Kidney capillary endothelial cell (primary cell): ENCODE data around the gene ZSCAN9.

Experiments
- DNase-seq: peaks from one replicate; pipeline ENCODE4 v3.0.0-alpha.2; 2018; ENCODE audit warnings: low spot score

Gene ZSCAN9

GRCh38 chr6:28266962-28267694 lies 42.1 kb downstream of the ZSCAN9 start, which contains the start of gene ZSCAN26:
TSS of gene ZSCAN26 (plus strand) at chr6:28267143. CDS start at chr6:28271920, 4,777 bp downstream.
- peak; percentile 71 for DNase-seq

GRCh38 chr6:28267695-28268059 lies 42.6 kb downstream of the ZSCAN9 start:
- no peak for DNase-seq

- peak; percentile 93 for DNase-seq
Measured at GRCh38 chr6:28269492-28269891, 44.4 kb downstream of the ZSCAN9 start.

GRCh38 chr6:28274888-28275287 lies 49.8 kb downstream of the ZSCAN9 start:
- no peak for DNase-seq

- DNase-seq = no peak
Measured at GRCh38 chr6:28277746-28278145, 52.7 kb downstream of the ZSCAN9 start.

GRCh38 chr6:28280595-28281287 lies 55.7 kb downstream of the ZSCAN9 start:
- no peak for DNase-seq

GRCh38 chr6:28281288-28282064 lies 56.4 kb downstream of the ZSCAN9 start, which contains the start of gene PGBD1:
TSS of gene PGBD1 (plus strand) at chr6:28281572. CDS start at chr6:28283814, 2,242 bp downstream.
- DNase-seq = peak; percentile 69

GRCh38 chr6:28282926-28283325 lies 57.9 kb downstream of the ZSCAN9 start:
- DNase-seq = no peak
